COR-L47 (cell line): ENCODE data around the gene SH3RF3.
A peak's percentile ranks its signal among the peaks of the same experiment; 100 is the strongest.

Experiments
- DNase-seq: peaks from one replicate; lab custom pipeline; 2025; lab: John Stamatoyannopoulos, UW

SH3RF3 gene

GRCh38 chr2:109436610-109437225 lies 307.7 kb downstream of the SH3RF3 start:
- DNase-seq: peak; percentile 12

GRCh38 chr2:109437325-109438090 lies 308.5 kb downstream of the SH3RF3 start:
- DNase-seq: peak; percentile 38

GRCh38 chr2:109438146-109438545 lies 309.1 kb downstream of the SH3RF3 start:
- no peak for DNase-seq

- no peak for DNase-seq
These were observed 309.9 kb downstream of the SH3RF3 start for GRCh38 chr2:109438773-109439389.

- no peak for DNase-seq
These were observed 310.4 kb downstream of the SH3RF3 start for GRCh38 chr2:109439390-109439786.

GRCh38 chr2:109439986-109440385 lies 311.0 kb downstream of the SH3RF3 start:
- DNase-seq: no peak

GRCh38 chr2:109440499-109441156 lies 311.6 kb downstream of the SH3RF3 start:
- DNase-seq: no peak

GRCh38 chr2:109442715-109443319 lies 313.8 kb downstream of the SH3RF3 start:
- DNase-seq: no peak

GRCh38 chr2:109444916-109445315 lies 315.9 kb downstream of the SH3RF3 start:
- no peak for DNase-seq

- no peak for DNase-seq
These were observed 317.5 kb downstream of the SH3RF3 start for GRCh38 chr2:109446278-109447131.

GRCh38 chr2:109447251-109447661 lies 318.3 kb downstream of the SH3RF3 start:
- no peak for DNase-seq

GRCh38 chr2:109447776-109448175 lies 318.8 kb downstream of the SH3RF3 start:
- no peak for DNase-seq

- no peak for DNase-seq
These were observed 319.2 kb downstream of the SH3RF3 start for GRCh38 chr2:109448207-109448606.

- DNase-seq: no peak
These were observed 320.2 kb downstream of the SH3RF3 start for GRCh38 chr2:109448946-109449788.

GRCh38 chr2:109450574-109451273 lies 321.7 kb downstream of the SH3RF3 start:
- no peak for DNase-seq

- DNase-seq: no peak
These were observed 322.7 kb downstream of the SH3RF3 start for GRCh38 chr2:109451671-109452070.

- no peak for DNase-seq
These were observed 323.6 kb downstream of the SH3RF3 start for GRCh38 chr2:109452318-109453305.

- no peak for DNase-seq
These were observed 324.5 kb downstream of the SH3RF3 start for GRCh38 chr2:109453371-109453995.
